WTC11 (cell line): ENCODE data around the gene HCFC2. TPM values are rescaled to one million over a fixed set of nuclear protein-coding genes. Genes with fewer than 3 reads are reported as not detected.

Experiments used
- ATAC-seq: fragments of 200-7000 bp; cut with Tn5 transposase; 2 replicates; pipeline ENCODE4 v1.10.0; 2021; ENCODE audit warnings: mild to moderate bottlenecking, moderate library complexity
- CTCF ChIA-PET: fragments of 300-600 bp; sonication (Branson Sonifier 250); formaldehyde crosslinking; loops from one replicate; lab custom pipeline; 2021; ENCODE audit warnings: antibody characterized with exemption; lab: Charles Lee
- POLR2A ChIA-PET: fragments of 350-600 bp; sonication (Branson Sonifier 250); formaldehyde crosslinking; loops from one replicate; lab custom pipeline; 2021; ENCODE audit warnings: antibody characterized with exemption; lab: Charles Lee
- DNase-seq: peaks from one replicate; pipeline ENCODE4 v3.0.0; 2021; ENCODE audit warnings: low spot score
- H3K27ac Mint-ChIP-seq: 2 replicates; pipeline ENCODE4 v1.8.0; 2021; ENCODE audit warnings: mixed read lengths
- H3K27me3 Mint-ChIP-seq: 2 replicates; pipeline ENCODE4 v1.8.0; 2021; ENCODE audit warnings: low read depth, mild to moderate bottlenecking, moderate library complexity, mixed read lengths
- H3K36me3 Mint-ChIP-seq: 2 replicates; pipeline ENCODE4 v1.8.0; 2021; ENCODE audit warnings: mixed read lengths
- H3K4me1 Mint-ChIP-seq: 2 replicates; pipeline ENCODE4 v1.8.0; 2022; ENCODE audit warnings: mixed read lengths
- H3K4me3 Mint-ChIP-seq: 2 replicates; pipeline ENCODE4 v1.8.0; 2021; ENCODE audit warnings: mild to moderate bottlenecking, moderate library complexity, mixed read lengths
- H3K9me3 Mint-ChIP-seq: 2 replicates; pipeline ENCODE4 v1.8.0; 2021; ENCODE audit warnings: mixed read lengths
- GABPB1 ChIP-seq: sonication (generic); formaldehyde crosslinking; IDR thresholded peaks from 2 replicates; pipeline ENCODE4 v1.8.1; 2023; ENCODE audit warnings: mild to moderate bottlenecking, missing genetic modification reagents
- GTF2I ChIP-seq: fragments of 250-450 bp; sonication (Bioruptor Pico); conservative IDR thresholded peaks from 2 replicates; pipeline ENCODE4 v1.4.0; 2021; ENCODE audit warnings: mild to moderate bottlenecking
- NR1H2 ChIP-seq: sonication (generic); formaldehyde crosslinking; IDR thresholded peaks from 2 replicates; pipeline ENCODE4 v1.9.0; 2021; ENCODE audit warnings: mild to moderate bottlenecking, moderate library complexity, missing genetic modification reagents
- TCF7 ChIP-seq: sonication (generic); formaldehyde crosslinking; IDR thresholded peaks from 2 replicates; pipeline ENCODE4 v1.8.0; 2022; ENCODE audit warnings: mild to moderate bottlenecking, low read depth, missing genetic modification reagents, moderate library complexity
- ZNF121 ChIP-seq: sonication (generic); formaldehyde crosslinking; IDR thresholded peaks from 2 replicates; pipeline ENCODE4 v1.8.0; 2023; ENCODE audit warnings: missing genetic modification reagents
- ZNF232 ChIP-seq: sonication (generic); formaldehyde crosslinking; IDR thresholded peaks from 2 replicates; pipeline ENCODE4 v1.8.0; 2022; ENCODE audit warnings: mild to moderate bottlenecking, missing genetic modification reagents
- total RNA-seq: library from RNA; stranded (reverse); gene quantifications from 3 replicates; pipeline ENCODE4 v1.2.3, GENCODE V29; 2021
- TF ChIP-seq, protein P1 (sequence below): sonication (generic); formaldehyde crosslinking; conservative IDR thresholded peaks from 2 replicates; pipeline ENCODE4 v1.8.1; 2023; ENCODE audit warnings: mild to moderate bottlenecking, low read depth, missing genetic modification reagents, moderate library complexity
- TF ChIP-seq, protein P2 (sequence below): sonication (generic); formaldehyde crosslinking; IDR thresholded peaks from 2 replicates; pipeline ENCODE4 v1.8.1; 2022; ENCODE audit warnings: mild to moderate bottlenecking, missing genetic modification reagents, moderate library complexity, borderline replicate concordance
- TF ChIP-seq, protein P3 (sequence below): fragments of 200-600 bp; IDR thresholded peaks from 2 replicates; pipeline ENCODE4 v1.8.0; 2022; ENCODE audit warnings: antibody characterized with exemption
- TF ChIP-seq, protein P4 (sequence below): fragments of 250-450 bp; sonication (Bioruptor Pico); IDR thresholded peaks from 2 replicates; pipeline ENCODE4 v1.9.0; 2021; ENCODE audit warnings: moderate library complexity, mild to moderate bottlenecking, inconsistent platforms, borderline replicate concordance
- TF ChIP-seq, protein P5 (sequence below): sonication (generic); formaldehyde crosslinking; IDR thresholded peaks from 2 replicates; pipeline ENCODE4 v1.8.0; 2023; ENCODE audit warnings: missing genetic modification reagents, mild to moderate bottlenecking, borderline replicate concordance

HCFC2 gene
- total RNA-seq, 1 experiment from 2014 or later = 1.6 TPM

DNA sequence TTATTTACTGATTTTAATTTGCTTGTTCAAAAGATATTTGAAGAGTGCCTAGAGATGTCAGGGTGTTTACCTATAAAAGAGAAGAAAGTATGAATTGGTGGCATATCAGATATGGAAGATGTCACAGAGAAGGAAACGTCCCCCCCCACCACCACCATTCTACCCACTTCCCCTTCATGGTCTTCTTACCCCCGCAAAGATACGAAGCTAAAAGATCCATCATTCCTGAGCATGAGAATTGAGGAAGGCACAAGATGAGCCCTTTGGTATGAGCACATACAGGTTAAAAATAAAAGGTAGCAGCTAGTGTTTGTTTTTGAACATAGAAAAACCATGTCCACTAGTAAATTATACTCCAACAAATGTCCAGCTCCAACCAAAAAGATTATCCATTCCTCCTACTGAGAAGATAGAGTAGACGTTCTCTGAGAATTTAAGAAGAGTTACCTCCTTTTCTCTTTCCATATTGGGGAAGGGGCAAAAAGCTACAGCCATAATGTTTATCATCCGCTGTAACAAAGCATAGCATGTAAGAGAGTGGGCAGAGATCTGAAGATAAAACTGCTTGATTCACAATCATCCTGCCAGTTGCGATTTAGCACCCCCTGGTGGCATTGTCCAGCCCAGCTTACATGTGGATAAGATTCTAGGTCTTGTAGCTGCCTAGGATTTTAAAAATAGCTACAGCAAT lies 44.6 kb downstream of the HCFC2 start:
- no peak overlapping the region for H3K4me3 Mint-ChIP-seq
- ATAC-seq = peak; percentile 91
- POLR2A ChIA-PET = interaction anchor here (0.6 kb wide), 1 partner anchor 45 kb away, joined by 4 read pairs; the partner anchor contains the start of gene HCFC2

DNA sequence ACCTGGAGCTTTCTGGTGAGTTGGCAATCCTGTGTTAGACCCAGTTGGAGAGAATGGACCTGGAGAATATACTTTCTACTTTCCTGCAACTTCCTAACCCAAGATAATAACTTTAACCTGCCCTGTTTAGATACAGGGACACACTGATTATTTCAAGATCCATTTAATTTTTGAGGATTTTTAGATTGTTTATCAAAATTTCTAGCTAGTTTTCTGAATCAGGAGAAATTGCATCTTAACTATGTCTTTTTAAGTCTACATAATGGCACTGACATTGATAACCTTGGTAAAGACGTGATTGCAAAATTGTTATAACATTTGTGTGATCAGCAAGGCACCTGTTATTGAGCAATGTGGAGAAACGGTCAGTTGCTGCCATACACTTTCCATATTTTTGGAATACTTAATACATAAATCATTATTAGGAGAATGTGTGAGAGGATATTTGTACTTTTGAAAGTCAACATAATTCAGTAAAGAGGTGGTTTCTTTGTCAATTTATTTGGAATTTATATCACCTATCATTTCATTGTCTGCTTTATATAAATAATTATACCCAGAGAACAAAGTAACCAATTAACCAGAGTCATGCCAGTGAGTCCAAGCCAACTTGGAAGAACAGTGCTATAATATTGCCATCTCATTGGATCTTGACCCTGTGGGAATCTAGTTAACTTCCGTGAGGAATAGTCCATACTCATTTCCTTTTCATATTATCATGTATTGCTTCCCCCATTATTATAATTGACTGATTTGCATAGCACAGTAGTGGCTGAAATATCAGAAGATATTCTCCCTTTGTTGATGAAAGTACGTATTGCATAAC lies 45.3 kb downstream of the HCFC2 start:
- DNase-seq = no peak
- no peaks in the 10 kb centered on the region for H3K36me3 Mint-ChIP-seq
- ATAC-seq = no peak
- H3K4me1 Mint-ChIP-seq = peaks cover 21% of the 10 kb centered on the region
- no peaks in the 10 kb centered on the region for H3K27me3 Mint-ChIP-seq
- no peak overlapping the region for H3K27ac Mint-ChIP-seq
- POLR2A ChIA-PET = interaction anchor here (0.6 kb wide), 1 partner anchor 46 kb away, joined by 4 read pairs; the partner anchor contains the start of gene HCFC2
- no peaks in the 10 kb centered on the region for H3K9me3 Mint-ChIP-seq
- no peak overlapping the region for H3K4me3 Mint-ChIP-seq
- CTCF ChIA-PET = interaction anchor here (0.5 to 2.6 kb wide), 36 partner anchors 10 to 593 kb away, joined by 3 to 73 read pairs (median 4); partner anchors contain the start of genes GLT8D2, HCFC2, HSP90B1 and NFYB
- TF ChIP-seq ZNF232 (CRISPR knock-in tag) = no peak
- TF ChIP-seq, protein P1, sequence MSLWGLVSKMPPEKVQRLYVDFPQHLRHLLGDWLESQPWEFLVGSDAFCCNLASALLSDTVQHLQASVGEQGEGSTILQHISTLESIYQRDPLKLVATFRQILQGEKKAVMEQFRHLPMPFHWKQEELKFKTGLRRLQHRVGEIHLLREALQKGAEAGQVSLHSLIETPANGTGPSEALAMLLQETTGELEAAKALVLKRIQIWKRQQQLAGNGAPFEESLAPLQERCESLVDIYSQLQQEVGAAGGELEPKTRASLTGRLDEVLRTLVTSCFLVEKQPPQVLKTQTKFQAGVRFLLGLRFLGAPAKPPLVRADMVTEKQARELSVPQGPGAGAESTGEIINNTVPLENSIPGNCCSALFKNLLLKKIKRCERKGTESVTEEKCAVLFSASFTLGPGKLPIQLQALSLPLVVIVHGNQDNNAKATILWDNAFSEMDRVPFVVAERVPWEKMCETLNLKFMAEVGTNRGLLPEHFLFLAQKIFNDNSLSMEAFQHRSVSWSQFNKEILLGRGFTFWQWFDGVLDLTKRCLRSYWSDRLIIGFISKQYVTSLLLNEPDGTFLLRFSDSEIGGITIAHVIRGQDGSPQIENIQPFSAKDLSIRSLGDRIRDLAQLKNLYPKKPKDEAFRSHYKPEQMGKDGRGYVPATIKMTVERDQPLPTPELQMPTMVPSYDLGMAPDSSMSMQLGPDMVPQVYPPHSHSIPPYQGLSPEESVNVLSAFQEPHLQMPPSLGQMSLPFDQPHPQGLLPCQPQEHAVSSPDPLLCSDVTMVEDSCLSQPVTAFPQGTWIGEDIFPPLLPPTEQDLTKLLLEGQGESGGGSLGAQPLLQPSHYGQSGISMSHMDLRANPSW (CRISPR knock-in tag) = no peak
- TF ChIP-seq NR1H2 = no peak
- TF ChIP-seq, protein P2, sequence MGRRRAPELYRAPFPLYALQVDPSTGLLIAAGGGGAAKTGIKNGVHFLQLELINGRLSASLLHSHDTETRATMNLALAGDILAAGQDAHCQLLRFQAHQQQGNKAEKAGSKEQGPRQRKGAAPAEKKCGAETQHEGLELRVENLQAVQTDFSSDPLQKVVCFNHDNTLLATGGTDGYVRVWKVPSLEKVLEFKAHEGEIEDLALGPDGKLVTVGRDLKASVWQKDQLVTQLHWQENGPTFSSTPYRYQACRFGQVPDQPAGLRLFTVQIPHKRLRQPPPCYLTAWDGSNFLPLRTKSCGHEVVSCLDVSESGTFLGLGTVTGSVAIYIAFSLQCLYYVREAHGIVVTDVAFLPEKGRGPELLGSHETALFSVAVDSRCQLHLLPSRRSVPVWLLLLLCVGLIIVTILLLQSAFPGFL (CRISPR knock-in tag) = no peak
- TF ChIP-seq GTF2I (CRISPR knock-in tag) = no peak
- TF ChIP-seq GABPB1 (CRISPR knock-in tag) = no peak
- TF ChIP-seq TCF7 (CRISPR knock-in tag) = no peak

More for the DNA sequence above, 44.6 kb downstream of the HCFC2 start:
- TF ChIP-seq, protein P3, sequence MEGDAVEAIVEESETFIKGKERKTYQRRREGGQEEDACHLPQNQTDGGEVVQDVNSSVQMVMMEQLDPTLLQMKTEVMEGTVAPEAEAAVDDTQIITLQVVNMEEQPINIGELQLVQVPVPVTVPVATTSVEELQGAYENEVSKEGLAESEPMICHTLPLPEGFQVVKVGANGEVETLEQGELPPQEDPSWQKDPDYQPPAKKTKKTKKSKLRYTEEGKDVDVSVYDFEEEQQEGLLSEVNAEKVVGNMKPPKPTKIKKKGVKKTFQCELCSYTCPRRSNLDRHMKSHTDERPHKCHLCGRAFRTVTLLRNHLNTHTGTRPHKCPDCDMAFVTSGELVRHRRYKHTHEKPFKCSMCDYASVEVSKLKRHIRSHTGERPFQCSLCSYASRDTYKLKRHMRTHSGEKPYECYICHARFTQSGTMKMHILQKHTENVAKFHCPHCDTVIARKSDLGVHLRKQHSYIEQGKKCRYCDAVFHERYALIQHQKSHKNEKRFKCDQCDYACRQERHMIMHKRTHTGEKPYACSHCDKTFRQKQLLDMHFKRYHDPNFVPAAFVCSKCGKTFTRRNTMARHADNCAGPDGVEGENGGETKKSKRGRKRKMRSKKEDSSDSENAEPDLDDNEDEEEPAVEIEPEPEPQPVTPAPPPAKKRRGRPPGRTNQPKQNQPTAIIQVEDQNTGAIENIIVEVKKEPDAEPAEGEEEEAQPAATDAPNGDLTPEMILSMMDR = peak; percentile 65
- TF ChIP-seq, protein P4, sequence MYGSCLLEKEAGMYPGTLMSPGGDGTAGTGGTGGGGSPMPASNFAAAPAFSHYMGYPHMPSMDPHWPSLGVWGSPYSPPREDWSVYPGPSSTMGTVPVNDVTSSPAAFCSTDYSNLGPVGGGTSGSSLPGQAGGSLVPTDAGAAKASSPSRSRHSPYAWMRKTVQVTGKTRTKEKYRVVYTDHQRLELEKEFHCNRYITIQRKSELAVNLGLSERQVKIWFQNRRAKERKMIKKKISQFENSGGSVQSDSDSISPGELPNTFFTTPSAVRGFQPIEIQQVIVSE (CRISPR knock-in tag) = no peak
- no peak for TF ChIP-seq ZNF121 (CRISPR knock-in tag)
- TF ChIP-seq, protein P1 (CRISPR knock-in tag) = no peak
- TF ChIP-seq, protein P5, sequence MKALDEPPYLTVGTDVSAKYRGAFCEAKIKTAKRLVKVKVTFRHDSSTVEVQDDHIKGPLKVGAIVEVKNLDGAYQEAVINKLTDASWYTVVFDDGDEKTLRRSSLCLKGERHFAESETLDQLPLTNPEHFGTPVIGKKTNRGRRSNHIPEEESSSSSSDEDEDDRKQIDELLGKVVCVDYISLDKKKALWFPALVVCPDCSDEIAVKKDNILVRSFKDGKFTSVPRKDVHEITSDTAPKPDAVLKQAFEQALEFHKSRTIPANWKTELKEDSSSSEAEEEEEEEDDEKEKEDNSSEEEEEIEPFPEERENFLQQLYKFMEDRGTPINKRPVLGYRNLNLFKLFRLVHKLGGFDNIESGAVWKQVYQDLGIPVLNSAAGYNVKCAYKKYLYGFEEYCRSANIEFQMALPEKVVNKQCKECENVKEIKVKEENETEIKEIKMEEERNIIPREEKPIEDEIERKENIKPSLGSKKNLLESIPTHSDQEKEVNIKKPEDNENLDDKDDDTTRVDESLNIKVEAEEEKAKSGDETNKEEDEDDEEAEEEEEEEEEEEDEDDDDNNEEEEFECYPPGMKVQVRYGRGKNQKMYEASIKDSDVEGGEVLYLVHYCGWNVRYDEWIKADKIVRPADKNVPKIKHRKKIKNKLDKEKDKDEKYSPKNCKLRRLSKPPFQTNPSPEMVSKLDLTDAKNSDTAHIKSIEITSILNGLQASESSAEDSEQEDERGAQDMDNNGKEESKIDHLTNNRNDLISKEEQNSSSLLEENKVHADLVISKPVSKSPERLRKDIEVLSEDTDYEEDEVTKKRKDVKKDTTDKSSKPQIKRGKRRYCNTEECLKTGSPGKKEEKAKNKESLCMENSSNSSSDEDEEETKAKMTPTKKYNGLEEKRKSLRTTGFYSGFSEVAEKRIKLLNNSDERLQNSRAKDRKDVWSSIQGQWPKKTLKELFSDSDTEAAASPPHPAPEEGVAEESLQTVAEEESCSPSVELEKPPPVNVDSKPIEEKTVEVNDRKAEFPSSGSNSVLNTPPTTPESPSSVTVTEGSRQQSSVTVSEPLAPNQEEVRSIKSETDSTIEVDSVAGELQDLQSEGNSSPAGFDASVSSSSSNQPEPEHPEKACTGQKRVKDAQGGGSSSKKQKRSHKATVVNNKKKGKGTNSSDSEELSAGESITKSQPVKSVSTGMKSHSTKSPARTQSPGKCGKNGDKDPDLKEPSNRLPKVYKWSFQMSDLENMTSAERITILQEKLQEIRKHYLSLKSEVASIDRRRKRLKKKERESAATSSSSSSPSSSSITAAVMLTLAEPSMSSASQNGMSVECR (CRISPR knock-in tag) = no peak
- peak; percentile 88 for DNase-seq
- Mint-ChIP-seq H3K9me3 (no peaks in the 10 kb centered on the region), H3K36me3 (no peaks in the 10 kb centered on the region), H3K27me3 (no peaks in the 10 kb centered on the region), H3K4me1 (peaks cover 21% of the 10 kb centered on the region), H3K27ac (no peak overlapping the region)
- CTCF ChIA-PET = interaction anchor here (0.5 to 2.6 kb wide), 37 partner anchors 10 to 594 kb away, joined by 3 to 73 read pairs (median 4); partner anchors contain the start of genes GLT8D2, HCFC2, HSP90B1 and NFYB
